Measurements from ENCODE around the gene CD300LG. TPM values are rescaled to one million over a fixed set of nuclear protein-coding genes. Genes with fewer than 3 reads are reported as not detected.
"Not testable (repeated sequence)": the region's sequence is repeated elsewhere in the genome, so short reads cannot be mapped to it uniquely, and the experiment has no call there.

CD300LG gene, protein sequence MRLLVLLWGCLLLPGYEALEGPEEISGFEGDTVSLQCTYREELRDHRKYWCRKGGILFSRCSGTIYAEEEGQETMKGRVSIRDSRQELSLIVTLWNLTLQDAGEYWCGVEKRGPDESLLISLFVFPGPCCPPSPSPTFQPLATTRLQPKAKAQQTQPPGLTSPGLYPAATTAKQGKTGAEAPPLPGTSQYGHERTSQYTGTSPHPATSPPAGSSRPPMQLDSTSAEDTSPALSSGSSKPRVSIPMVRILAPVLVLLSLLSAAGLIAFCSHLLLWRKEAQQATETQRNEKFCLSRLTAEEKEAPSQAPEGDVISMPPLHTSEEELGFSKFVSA
- total RNA-seq: not detected in 2 replicates

GRCh38 chr17:43846963-43847371 is at the start of gene CD300LG:
Gene CD300LG, plus strand, starts transcription at chr17:43847176. Its CDS starts 41 bp downstream, at chr17:43847217.
- no peak for DNase-seq (ENCODE audit: low read depth)

GRCh38 chr17:43798024-43798423 is 49.0 kb upstream of the CD300LG start:
- not testable (repeated sequence) for DNase-seq (ENCODE audit: low read depth)

GRCh38 chr17:43799047-43799446 is 47.9 kb upstream of the CD300LG start:
- DNase-seq (ENCODE audit: low read depth): no peak

GRCh38 chr17:43800736-43801135 is 46.2 kb upstream of the CD300LG start:
- DNase-seq (ENCODE audit: low read depth): no peak

- DNase-seq (ENCODE audit: low read depth): no peak
Observed at GRCh38 chr17:43801844-43802243, 45.1 kb upstream of the CD300LG start.

DNA sequence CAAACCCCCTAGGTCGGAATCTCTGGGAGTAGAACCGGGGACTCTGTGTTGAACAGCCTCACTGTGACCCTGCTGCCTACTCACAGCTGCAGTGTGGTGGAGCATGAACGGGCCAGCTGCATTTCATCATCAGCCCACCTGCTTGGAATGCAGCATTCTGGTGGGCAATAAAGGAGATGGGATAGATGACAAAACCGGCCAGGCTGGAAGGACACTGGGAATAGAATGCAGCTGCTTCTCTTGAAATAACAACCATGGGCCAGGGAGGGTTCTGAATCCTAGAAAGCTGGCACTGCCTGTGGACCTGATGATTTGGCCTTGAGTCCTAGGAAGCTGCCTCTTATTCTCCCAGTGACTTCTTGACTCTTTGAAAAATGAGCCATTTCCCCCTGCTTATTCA is 43.2 kb upstream of the CD300LG start:
- DNase-seq (ENCODE audit: low read depth): no peak

DNA sequence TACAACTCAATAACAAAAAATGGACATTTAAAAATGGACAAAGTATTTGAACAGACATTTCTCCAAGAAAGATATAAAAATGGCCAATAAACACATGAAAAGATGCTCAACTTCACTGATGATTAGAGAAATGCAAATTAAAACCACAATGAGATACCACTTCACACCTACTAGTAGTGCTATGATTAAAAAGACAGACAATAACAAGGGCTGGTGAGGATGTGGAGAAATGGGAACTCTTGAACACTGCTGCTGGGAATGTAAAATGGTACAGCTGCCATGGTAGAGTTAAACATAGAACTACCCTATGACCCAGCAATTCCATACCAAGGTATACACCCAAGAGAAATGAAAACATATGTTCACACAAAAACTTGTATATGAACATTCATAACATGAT is 41.9 kb upstream of the CD300LG start:
- DNase-seq (ENCODE audit: low read depth): no peak

GRCh38 chr17:43808076-43808475 is 38.9 kb upstream of the CD300LG start:
- no peak for DNase-seq (ENCODE audit: low read depth)

GRCh38 chr17:43809121-43809520 is 37.9 kb upstream of the CD300LG start:
- DNase-seq (ENCODE audit: low read depth): no peak

DNA sequence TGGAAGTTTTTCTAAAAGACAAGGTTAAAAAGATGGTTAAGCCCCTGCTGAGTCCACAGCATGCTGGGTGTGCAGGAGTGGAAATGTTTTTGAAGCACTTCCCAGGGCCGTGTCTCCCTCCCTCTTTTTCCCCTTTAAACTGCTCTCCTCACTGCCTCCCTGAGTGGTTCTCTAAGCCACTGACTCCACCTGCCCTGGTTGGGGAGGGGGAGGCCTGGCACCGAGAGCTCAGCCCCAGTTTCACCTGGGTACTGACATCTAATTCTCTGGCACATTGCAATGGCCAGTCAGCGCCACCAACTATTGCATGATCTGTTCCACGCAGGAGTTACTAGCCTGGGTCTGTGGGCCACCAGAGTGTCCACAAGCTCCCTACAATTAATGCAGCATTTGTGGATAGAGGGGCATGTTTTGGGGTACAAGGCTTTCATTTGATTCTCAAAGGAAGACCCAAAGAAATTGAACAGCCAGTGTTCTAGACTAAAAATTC is 36.7 kb upstream of the CD300LG start:
- DNase-seq (ENCODE audit: low read depth): no peak

GRCh38 chr17:43810823-43811222 is 36.2 kb upstream of the CD300LG start:
- DNase-seq (ENCODE audit: low read depth): no peak

- DNase-seq (ENCODE audit: low read depth): no peak
Observed at GRCh38 chr17:43812396-43813265, 34.3 kb upstream of the CD300LG start.

DNA sequence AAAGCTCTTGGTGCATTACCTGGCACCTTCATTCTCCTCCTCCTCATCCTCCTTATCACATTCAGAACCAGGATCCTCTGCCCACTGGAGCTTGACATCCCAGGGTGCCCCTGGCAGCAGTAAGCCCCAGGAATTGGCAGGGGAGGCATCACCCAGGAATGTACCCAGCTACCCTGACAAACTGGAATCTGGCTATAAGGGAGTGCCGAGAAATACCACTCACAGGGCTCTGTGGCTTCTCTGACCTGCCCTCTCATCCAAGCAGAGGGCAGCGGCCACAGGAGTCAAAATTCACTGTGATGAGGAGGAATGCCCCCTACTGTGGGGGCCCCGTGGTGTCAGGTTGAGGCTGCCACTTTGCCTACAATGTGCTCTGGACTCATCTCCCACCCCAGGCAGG is 33.6 kb upstream of the CD300LG start:
- peak; percentile 26 for DNase-seq (ENCODE audit: low read depth)

- no peak for DNase-seq (ENCODE audit: low read depth)
Observed at GRCh38 chr17:43814026-43814425, 33.0 kb upstream of the CD300LG start.

DNA sequence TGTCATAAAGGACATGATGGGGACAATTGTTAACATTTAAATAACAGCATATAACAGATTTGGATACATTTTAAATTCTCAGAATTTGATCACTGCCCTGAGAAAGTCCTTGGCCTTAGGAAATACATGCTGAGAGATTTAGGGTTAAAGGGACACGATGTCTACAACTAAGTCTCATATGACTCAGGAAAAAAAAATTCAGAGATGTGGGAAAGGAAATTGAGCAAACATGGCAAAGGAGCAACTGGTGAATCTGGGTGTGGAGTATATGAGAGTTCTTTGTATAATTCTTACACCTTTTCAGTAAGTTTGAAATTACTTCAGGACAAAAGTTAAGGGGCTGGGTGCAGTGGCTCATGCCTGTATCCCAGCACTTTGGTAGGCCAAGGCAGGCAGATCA is 32.3 kb upstream of the CD300LG start:
- DNase-seq (ENCODE audit: low read depth): peak; percentile 85

GRCh38 chr17:43816336-43817320 is 30.3 kb upstream of the CD300LG start:
- DNase-seq (ENCODE audit: low read depth): no peak

GRCh38 chr17:43817826-43818225 is 29.1 kb upstream of the CD300LG start:
- DNase-seq (ENCODE audit: low read depth): no peak

GRCh38 chr17:43818966-43819365 is 28.0 kb upstream of the CD300LG start:
- DNase-seq (ENCODE audit: low read depth): no peak

DNA sequence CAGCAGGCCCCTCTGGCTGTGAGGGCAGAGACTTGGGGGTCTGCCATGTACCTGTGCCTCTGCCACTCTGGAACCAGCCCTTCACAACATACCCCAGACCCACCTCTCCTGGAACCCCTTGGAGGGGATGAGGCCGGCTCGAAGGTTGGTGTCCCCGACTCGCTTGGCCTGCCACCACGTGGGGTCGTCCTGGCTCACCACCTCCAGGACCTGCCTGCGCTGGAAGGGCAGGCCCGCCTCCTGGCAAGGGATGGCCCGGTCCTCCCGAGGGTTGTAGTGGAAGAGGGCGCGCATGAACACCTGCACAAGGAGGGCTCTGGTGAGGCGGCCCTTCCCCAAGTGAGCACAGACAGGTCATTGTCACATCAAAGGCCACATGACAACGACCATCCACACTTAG is 26.2 kb upstream of the CD300LG start:
- no peak for DNase-seq (ENCODE audit: low read depth)

GRCh38 chr17:43822570-43823190 is 24.3 kb upstream of the CD300LG start:
- DNase-seq (ENCODE audit: low read depth): no peak

Data from renal cortical epithelial cell (primary cell).